Common myeloid progenitor, CD34-positive (primary cell): ENCODE data around the gene RPP40.

ENCODE experiments used
- CTCF ChIA-PET: fragments of 350-600 bp; sonication (Branson Sonifier 250); formaldehyde crosslinking; loops from one replicate; lab custom pipeline; 2021; ENCODE audit warnings: antibody characterized with exemption; lab: Charles Lee
- POLR2A ChIA-PET: fragments of 350-600 bp; sonication (Branson Sonifier 250); formaldehyde crosslinking; loops from one replicate; lab custom pipeline; 2021; ENCODE audit warnings: antibody characterized with exemption; lab: Charles Lee
- DNase-seq, 3 donors: peaks; one replicate each; pipeline versions ENCODE4 v3.0.0 to v3.0.0-alpha.2; 2013
- H3K27ac ChIP-seq, 2 experiments: 1 replicate in 1 of 2; 2 replicates in 1 of 2; pipeline ENCODE4 v1.7.0; 2013; ENCODE audit warnings: inconsistent platforms in 2 of 2, low read length in 2 of 2, mild to moderate bottlenecking in 2 of 2, low read depth in 1 of 2, moderate library complexity in 1 of 2; ENCODE audit not compliant: severe bottlenecking in 2 of 2, insufficient read depth in 1 of 2, poor library complexity in 1 of 2
- H3K27me3 ChIP-seq, 5 experiments: replicated peaks in 2 of 5; 1 replicate in 3 of 5; 2 replicates in 2 of 5; pipeline versions ENCODE4 v1.6.1 to v1.7.0; 2013; ENCODE audit warnings: low read length in 4 of 5, mild to moderate bottlenecking in 2 of 5, moderate library complexity in 2 of 5, inconsistent platforms in 1 of 5; ENCODE audit not compliant: insufficient read depth in 5 of 5, control insufficient read depth in 4 of 5
- H3K36me3 ChIP-seq, 4 experiments: 1 replicate in 2 of 4; 2 replicates in 2 of 4; pipeline versions ENCODE4 v1.6.1 to v1.7.0; 2013; ENCODE audit warnings: low read length in 3 of 4, control low read depth in 1 of 4, mild to moderate bottlenecking in 1 of 4; ENCODE audit not compliant: control insufficient read depth in 4 of 4, insufficient read depth in 4 of 4
- H3K4me1 ChIP-seq, 4 experiments: 1 replicate in 3 of 4; 2 replicates in 1 of 4; pipeline versions ENCODE4 v1.6.1 to v1.7.1; 2013; ENCODE audit warnings: low read length in 3 of 4, mild to moderate bottlenecking in 3 of 4, control low read depth in 1 of 4, inconsistent platforms in 1 of 4, moderate library complexity in 1 of 4; ENCODE audit not compliant: control insufficient read depth in 4 of 4, insufficient read depth in 4 of 4; ENCODE audit errors: control extremely low read depth in 1 of 4
- H3K4me3 ChIP-seq, 7 experiments: 1 replicate in 4 of 7; 2 replicates in 3 of 7; pipeline versions ENCODE4 v1.5.1 to v1.7.0; 2013; ENCODE audit warnings: mild to moderate bottlenecking in 7 of 7, low read length in 6 of 7, moderate library complexity in 6 of 7, inconsistent platforms in 2 of 7, low read depth in 2 of 7, control low read depth in 1 of 7; ENCODE audit not compliant: insufficient read depth in 4 of 7, control insufficient read depth in 1 of 7; ENCODE audit errors: extremely low read depth in 1 of 7
- H3K9me3 ChIP-seq, 5 experiments: 1 replicate in 4 of 5; 2 replicates in 1 of 5; pipeline versions ENCODE4 v1.6.1 to v1.7.1; 2013; ENCODE audit warnings: low read length in 4 of 5, mild to moderate bottlenecking in 2 of 5, inconsistent platforms in 1 of 5, low read depth in 1 of 5, moderate library complexity in 1 of 5; ENCODE audit not compliant: control insufficient read depth in 4 of 5, insufficient read depth in 2 of 5; ENCODE audit errors: control extremely low read depth in 1 of 5
- WGBS: methylation state at CpG from one replicate; pipeline ENCODE4 v1.1.5; 2013; ENCODE audit not compliant: insufficient coverage; 5-methylcytosine and 5-hydroxymethylcytosine counted together

The RPP40 gene

GRCh38 chr6:5031150-5031549 lies 27.3 kb upstream of the RPP40 start:
- 100% methylated on average over 3 of the region's 6 CpGs for WGBS
- Histone ChIP-seq H3K4me3 (no peak overlapping the region), H3K4me1 (peaks cover 11 to 53% (median 29%) of the 10 kb centered on the region in 4 experiments), H3K27ac (no peak overlapping the region), H3K9me3 (no peaks in the 10 kb centered on the region), H3K27me3 (no peaks in the 10 kb centered on the region), H3K36me3 (no peaks in the 10 kb centered on the region)
- DNase-seq = no peak
- ChIA-PET CTCF (interaction anchor here (1.2 to 1.5 kb wide), 6 partner anchors 9 to 89 kb away, joined by 3 to 14 read pairs (median 4); no protein-coding TSS in a partner anchor), POLR2A (no interaction called here)

GRCh38 chr6:5030596-5031136 lies 26.8 kb upstream of the RPP40 start:
- no peaks in the 10 kb centered on the region for H3K27me3 ChIP-seq
- CTCF ChIA-PET = interaction anchor here (0.7 to 1.5 kb wide), 8 partner anchors 9 to 111 kb away, joined by 3 to 14 read pairs (median 4); no protein-coding TSS in a partner anchor
- WGBS = 13% methylated on average over 9 of the region's 13 CpGs

GRCh38 chr6:5029609-5030008 lies 25.8 kb upstream of the RPP40 start:
- ChIA-PET POLR2A (no interaction called here), CTCF (interaction anchor here (1.0 kb wide), 2 partner anchors 10 to 27 kb away, joined by 3 read pairs; no protein-coding TSS in a partner anchor)
- Histone ChIP-seq H3K4me1 (peaks cover 7 to 48% (median 27%) of the 10 kb centered on the region in 4 experiments), H3K27ac (no peak overlapping the region), H3K27me3 (no peaks in the 10 kb centered on the region), H3K36me3 (no peaks in the 10 kb centered on the region), H3K9me3 (no peaks in the 10 kb centered on the region), H3K4me3 (no peak overlapping the region)
- WGBS = 100% methylated on average over 1 of the region's 5 CpGs
- DNase-seq = no peak

More at GRCh38 chr6:5030596-5031136, 26.8 kb upstream of the RPP40 start:
- H3K4me1 ChIP-seq = peaks cover 11 to 51% (median 31%) of the 10 kb centered on the region in 4 experiments
- no peak overlapping the region for H3K4me3 ChIP-seq
- no peak overlapping the region for H3K27ac ChIP-seq
- H3K36me3 ChIP-seq = no peaks in the 10 kb centered on the region
- H3K9me3 ChIP-seq = no peaks in the 10 kb centered on the region
- POLR2A ChIA-PET = no interaction called here
- DNase-seq = peak; percentile 90 to 95 (median 95)

GRCh38 chr6:5028921-5029320 lies 25.1 kb upstream of the RPP40 start:
- Histone ChIP-seq H3K4me3 (no peak overlapping the region), H3K36me3 (no peaks in the 10 kb centered on the region), H3K27ac (no peak overlapping the region), H3K9me3 (no peaks in the 10 kb centered on the region), H3K4me1 (peaks cover 5 to 43% (median 22%) of the 10 kb centered on the region in 4 experiments), H3K27me3 (no peaks in the 10 kb centered on the region)
- 100% methylated on average over 1 of the region's 5 CpGs for WGBS
- POLR2A ChIA-PET = no interaction called here
- CTCF ChIA-PET = interaction anchor here (1.0 kb wide), 2 partner anchors 11 to 28 kb away, joined by 3 read pairs; no protein-coding TSS in a partner anchor
- DNase-seq = no peak

GRCh38 chr6:5028301-5028700 lies 24.5 kb upstream of the RPP40 start:
- DNase-seq = no peak
- H3K27ac ChIP-seq = no peak overlapping the region
- 96% methylated on average over 7 of the region's 7 CpGs for WGBS
- no peak overlapping the region for H3K4me3 ChIP-seq
- H3K4me1 ChIP-seq = peaks cover 1 to 37% (median 17%) of the 10 kb centered on the region in 4 experiments
- ChIA-PET CTCF (no interaction called here), POLR2A (no interaction called here)
- H3K36me3 ChIP-seq = no peaks in the 10 kb centered on the region
- H3K9me3 ChIP-seq = no peaks in the 10 kb centered on the region
- no peaks in the 10 kb centered on the region for H3K27me3 ChIP-seq

GRCh38 chr6:5025911-5026819 lies 22.3 kb upstream of the RPP40 start:
- 0% methylated on average over 29 of the region's 35 CpGs for WGBS
- H3K27me3 ChIP-seq = no peaks in the 10 kb centered on the region
- H3K36me3 ChIP-seq = no peaks in the 10 kb centered on the region
- peak overlapping the region; percentile 53 to 83 for H3K27ac ChIP-seq
- peaks cover 1 to 24% (median 14%) of the 10 kb centered on the region in 4 experiments for H3K4me1 ChIP-seq
- ChIA-PET CTCF (interaction anchor here (0.9 to 2.5 kb wide), 8 partner anchors 12 to 121 kb away, joined by 3 to 8 read pairs (median 4); partner anchors contain the start of gene RPP40), POLR2A (interaction anchor here (0.6 to 1.2 kb wide), 2 partner anchors 20 to 1615 kb away, joined by 3 read pairs; no protein-coding TSS in a partner anchor)
- DNase-seq = peak; percentile 57 to 75 (median 60)
- H3K4me3 ChIP-seq = peak overlapping the region; percentile 37 to 86 (median 71)
- no peaks in the 10 kb centered on the region for H3K9me3 ChIP-seq
